ENCODE data around the gene BCAT1.
A peak's percentile ranks its signal among the peaks of the same experiment; 100 is the strongest.

Gene BCAT1, protein sequence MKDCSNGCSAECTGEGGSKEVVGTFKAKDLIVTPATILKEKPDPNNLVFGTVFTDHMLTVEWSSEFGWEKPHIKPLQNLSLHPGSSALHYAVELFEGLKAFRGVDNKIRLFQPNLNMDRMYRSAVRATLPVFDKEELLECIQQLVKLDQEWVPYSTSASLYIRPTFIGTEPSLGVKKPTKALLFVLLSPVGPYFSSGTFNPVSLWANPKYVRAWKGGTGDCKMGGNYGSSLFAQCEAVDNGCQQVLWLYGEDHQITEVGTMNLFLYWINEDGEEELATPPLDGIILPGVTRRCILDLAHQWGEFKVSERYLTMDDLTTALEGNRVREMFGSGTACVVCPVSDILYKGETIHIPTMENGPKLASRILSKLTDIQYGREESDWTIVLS
- total RNA-seq: 174 to 1,063 (median 410) reads per million in 18 experiments

DNA sequence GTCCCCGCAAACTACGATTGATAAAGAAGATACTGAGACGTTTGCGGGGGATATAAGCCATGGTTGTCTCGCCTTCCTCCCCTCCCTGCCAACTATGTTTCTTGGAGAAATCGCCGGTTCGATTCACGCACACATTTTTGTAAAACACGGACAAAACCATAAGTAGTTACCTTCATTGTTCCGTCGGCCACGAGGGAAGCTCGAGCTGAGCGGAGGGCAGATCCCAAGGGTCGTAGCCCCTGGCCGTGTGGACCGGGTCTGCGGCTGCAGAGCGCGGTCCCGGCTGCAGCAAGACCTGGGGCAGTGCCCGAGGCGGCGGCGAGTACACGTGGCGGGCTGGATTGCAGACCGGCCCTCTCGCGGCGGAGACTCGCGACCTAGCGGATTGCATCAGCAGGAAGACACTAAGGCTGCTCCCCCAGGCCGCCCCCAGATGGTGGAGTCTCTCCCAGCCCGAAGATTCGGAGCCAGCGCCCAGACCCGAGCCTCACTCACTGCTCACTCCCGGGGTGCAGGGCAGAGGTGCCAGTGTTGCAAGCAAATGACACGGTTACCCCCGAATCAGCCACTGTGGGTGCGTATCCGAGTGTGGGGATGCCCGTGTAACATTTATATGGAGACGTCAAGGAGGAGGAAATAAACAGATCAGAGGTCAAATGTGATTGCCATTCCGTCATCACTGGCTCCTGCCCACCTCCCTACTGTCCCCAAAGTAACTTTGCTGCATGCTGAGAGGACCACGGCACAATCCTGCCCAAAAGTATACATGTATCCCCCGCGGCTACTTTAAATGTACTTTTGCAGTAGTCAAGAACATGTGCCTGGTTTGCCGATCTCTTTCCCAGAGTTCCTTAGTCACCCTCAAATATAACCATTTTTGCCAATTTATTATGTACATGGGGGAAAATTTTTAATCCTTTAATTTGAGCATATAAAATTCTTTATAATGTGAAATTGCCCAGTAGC, at the start of gene BCAT1:
Gene BCAT1, minus strand, starts transcription at position 345 of the 966 bp plus-strand sequence. Its CDS starts 169 bp downstream, at position 176.
- peak; percentile 72 to 84 for DNase-seq

DNA sequence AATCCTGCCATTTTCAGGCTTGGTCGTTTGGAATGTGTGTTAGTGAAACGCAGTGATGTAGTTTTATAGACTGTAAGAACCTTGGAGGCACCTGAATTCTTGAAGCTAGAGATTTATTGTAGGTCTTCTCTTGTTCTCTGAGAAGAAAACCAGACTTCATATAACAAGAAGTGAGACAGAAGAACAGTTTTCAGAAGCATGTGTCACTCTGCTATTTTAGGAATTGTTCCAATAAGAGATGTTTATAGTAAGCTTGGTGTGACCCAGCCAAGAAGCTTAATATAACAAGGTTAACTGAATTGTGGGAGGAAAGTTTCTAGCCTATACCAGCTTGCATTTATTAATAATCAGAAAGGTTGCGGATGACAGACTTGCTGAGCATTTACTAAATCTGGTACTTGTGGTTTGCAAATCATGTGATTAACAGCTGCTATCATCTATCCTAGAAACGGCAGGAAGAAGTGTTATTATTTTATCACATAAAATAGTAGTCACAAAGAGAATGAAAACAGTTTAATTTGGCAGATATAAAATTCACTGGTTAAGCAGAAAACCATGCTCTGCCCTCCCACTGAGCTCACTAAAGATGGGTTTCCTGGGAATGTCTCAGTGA, 49.2 kb upstream of the BCAT1 start:
- DNase-seq: peak in 1 of 2 donors; percentile 7

GRCh38 chr12:24997496-24997895, 48.6 kb upstream of the BCAT1 start:
- no peak for DNase-seq

GRCh38 chr12:24996820-24997219, 47.9 kb upstream of the BCAT1 start:
- DNase-seq: no peak

GRCh38 chr12:24996102-24996797, 47.3 kb upstream of the BCAT1 start:
- DNase-seq: no peak

DNA sequence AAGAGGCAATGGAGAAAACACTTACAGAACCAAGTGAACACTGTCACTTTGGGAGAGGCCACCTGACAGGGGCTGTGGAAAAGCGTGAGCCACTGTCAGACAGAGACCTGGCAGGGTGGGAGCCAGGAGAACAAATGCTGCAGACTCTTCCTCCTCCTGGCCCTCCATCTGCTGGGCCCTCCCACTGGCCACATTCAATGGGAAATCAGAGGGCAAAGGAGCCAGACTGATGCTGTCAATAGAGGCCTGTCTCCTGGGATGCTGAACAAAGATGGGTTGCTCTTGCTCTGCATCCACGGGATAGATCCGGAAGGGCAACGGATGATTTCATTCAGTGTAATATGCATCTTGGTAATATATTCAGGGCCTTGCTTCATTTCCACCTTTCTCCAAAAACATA, 44.9 kb upstream of the BCAT1 start:
- DNase-seq: no peak

DNA sequence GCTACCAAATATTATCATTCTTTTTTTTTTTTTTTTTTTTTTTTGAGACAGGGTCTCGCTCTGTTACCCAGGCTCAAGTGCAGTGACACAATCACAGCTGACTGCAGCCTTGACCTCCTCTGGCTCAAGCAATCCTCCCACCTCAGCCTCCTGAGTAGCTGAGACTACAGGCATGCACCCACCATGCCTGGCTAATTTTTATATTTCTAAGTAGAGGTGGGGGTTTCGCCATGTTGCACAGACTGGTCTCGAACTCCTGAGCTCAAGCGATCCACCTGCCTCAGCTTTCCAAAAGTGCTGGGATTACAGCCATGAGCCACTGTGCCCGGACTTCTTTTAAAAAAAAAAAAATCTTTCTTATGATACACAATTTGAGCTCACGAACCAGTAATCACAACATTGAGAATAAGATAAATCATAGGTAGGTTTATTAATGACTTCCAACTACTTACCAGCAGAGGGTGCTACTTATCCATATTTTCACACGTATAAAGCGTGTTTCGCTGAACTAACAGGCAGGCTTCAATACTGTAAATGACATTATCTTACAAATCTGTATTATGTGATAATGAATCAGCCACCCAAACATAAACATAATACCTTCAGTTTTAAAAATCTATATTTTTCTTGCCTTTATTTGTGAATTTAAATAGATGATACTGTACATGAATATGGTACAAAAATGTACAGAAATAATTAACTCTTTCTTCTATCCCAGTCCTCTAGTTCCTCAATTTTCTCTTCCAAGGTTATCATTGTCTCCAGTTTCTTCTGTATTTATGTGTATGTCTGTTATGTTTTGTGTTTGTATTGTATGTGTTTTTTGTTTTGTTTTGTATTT, 42.5 kb upstream of the BCAT1 start:
- DNase-seq: peak; percentile 72 to 87

GRCh38 chr12:24989216-24989615, 40.3 kb upstream of the BCAT1 start:
- DNase-seq: no peak

GRCh38 chr12:24982250-24982649, 33.3 kb upstream of the BCAT1 start:
- no peak for DNase-seq

- DNase-seq: no peak
Measured at GRCh38 chr12:24979976-24980730, 31.3 kb upstream of the BCAT1 start.

- peak; percentile 63 to 65 for DNase-seq
Measured at GRCh38 chr12:24979329-24979728, 30.4 kb upstream of the BCAT1 start.

- no peak for DNase-seq
Measured at GRCh38 chr12:24977711-24978110, 28.8 kb upstream of the BCAT1 start.

DNA sequence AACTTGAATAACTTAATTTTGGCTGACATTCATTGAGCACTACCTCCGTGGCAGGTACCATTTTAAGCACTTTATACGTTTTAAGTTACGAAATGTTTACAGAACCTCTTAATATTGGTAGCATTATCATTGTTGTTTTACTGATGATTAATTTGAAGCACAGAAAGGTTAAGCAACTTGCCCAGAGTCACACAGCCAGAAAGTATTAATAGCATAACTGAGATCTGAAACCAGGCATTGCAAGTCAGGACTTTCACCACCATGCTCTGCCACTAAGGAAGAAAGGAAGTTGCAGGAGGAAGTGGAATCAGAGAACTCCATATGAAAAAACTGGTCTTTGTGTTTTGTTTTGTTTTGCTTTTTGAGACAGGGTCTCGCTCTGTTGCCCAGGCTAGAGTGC, 28.2 kb upstream of the BCAT1 start:
- DNase-seq: peak; percentile 76 to 78

GRCh38 chr12:24975425-24975824, 26.5 kb upstream of the BCAT1 start:
- no peak for DNase-seq

- no peak for DNase-seq
Measured at GRCh38 chr12:24974216-24974615, 25.3 kb upstream of the BCAT1 start.

- no peak for DNase-seq
Measured at GRCh38 chr12:24972078-24972477, 23.2 kb upstream of the BCAT1 start.

GRCh38 chr12:24970177-24970576, 21.3 kb upstream of the BCAT1 start:
- DNase-seq: no peak

- peak; percentile 44 to 69 for DNase-seq
Measured at GRCh38 chr12:24966951-24967564, 18.2 kb upstream of the BCAT1 start.

DNA sequence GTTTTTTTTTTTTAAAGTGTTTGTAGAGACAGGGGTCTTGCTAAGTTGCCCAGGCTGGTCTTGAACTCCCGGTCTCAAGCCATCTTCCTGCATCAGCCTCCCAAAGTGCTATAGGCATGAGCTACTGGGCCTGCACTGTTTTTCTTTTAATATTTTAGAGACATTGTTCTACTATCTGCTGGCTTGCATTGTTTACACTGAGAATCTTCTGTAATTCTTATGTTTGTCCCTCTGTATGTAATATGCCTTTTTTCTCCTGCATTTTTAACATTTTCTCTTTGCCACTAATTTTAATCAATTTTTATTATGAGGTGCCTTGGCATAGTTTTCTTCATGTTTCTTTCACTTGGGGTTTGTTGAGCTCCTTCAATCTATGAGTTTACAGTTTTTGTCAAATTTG, 15.4 kb upstream of the BCAT1 start:
- no peak for DNase-seq

DNA sequence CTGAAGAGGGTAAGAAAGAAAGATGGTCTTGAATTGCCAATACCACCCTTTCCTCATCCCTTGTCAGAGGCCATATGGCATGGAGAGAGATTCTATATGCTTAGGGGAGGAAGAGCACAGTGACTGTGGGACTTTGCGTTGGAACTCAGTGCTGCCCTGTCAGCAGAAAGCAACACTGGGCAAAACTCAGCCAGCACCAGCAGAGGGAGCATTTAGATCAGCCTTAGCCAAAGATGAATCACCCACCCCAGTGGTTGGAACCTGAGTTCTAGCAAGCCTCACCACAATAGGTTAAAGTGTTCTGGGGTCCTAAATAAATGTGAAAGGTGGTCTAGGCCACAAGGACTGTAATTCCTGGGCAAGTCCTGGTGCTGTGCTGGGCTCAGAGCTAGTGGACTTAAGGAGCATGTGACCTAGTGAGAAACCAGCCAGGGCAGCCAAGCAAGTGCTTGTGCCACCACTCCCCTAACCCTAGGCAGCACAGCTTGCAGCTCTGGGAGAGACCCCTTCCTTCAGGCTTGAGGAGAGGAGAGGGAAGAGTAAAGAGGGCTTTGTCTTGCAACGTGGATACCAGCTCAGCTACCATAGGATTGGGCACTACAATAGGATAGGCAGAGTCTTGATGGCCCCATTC, 11.4 kb upstream of the BCAT1 start:
- peak; percentile 62 to 74 for DNase-seq
